ENCODE results near the gene MAP3K20.

MAP3K20 gene

DNA sequence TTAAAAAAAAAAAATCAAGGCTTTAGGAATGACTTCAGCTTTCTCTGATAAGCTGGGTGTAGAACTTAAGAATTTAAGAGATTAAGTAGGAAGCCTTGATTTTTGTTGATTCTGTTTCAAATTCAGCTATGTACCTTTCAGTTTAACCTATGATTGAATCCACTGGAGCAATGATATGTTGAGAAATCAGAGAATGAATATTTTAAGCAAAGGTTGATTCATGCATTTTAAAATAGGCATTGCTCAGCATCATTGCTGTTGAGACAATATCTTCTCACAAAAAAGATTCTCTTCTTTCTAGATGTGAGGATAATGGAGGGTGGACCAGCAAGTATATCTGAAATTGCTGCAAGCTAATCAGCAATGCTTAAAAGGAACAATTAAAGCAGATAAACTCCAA lies 109.8 kb downstream of the MAP3K20 start:
- H3K4me3 ChIP-seq (ENCODE audit: low read length), result no peak overlapping the region
- DNase-seq (ENCODE audit: low read depth), result no peak
- TF ChIP-seq, protein P1, sequence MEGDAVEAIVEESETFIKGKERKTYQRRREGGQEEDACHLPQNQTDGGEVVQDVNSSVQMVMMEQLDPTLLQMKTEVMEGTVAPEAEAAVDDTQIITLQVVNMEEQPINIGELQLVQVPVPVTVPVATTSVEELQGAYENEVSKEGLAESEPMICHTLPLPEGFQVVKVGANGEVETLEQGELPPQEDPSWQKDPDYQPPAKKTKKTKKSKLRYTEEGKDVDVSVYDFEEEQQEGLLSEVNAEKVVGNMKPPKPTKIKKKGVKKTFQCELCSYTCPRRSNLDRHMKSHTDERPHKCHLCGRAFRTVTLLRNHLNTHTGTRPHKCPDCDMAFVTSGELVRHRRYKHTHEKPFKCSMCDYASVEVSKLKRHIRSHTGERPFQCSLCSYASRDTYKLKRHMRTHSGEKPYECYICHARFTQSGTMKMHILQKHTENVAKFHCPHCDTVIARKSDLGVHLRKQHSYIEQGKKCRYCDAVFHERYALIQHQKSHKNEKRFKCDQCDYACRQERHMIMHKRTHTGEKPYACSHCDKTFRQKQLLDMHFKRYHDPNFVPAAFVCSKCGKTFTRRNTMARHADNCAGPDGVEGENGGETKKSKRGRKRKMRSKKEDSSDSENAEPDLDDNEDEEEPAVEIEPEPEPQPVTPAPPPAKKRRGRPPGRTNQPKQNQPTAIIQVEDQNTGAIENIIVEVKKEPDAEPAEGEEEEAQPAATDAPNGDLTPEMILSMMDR (conservative IDR thresholded peaks at IDR 0.05; ENCODE audit: low read depth, low read length), result no peak

DNA sequence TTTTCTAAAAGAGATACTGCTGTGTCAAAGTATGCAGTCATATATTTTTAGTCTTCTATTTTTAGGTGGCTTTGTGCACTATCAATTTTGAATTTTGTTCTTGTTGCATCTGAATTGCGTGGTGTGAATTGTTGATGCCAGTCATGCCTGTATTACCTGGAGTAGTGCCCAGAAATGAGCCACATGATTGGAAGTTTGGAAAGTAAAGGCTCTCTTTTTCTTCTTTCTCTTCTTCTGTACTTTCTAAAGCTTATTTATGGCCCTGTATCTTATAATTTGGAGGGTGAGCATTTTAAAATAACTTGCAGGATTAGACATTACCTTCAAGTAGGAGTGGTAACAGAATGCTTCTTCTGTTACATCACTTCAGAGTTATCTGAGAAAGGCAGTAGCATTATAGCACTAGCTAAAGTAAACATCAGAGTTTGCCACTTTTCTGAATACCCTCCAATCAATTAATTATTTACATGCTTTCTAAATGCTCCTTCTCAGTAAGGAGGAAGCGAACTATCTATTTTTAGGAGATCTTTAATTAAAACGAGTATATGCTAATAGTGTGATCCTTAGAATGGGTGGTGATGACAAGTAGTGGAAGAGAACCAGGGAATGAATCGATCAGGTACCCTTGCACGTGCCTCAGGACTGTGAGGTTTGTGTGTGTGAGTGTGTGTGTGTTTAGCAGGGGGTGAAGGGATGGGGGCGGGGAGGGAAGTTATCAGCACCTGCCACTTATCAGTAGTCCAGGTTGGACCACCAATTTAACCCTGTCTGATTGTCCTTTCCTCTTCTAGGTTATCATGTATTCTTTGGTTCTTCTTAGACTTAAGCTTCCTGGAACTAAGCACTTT lies 112.5 kb downstream of the MAP3K20 start:
- H3K4me3 ChIP-seq (ENCODE audit: low read length), result no peak overlapping the region
- TF ChIP-seq, protein P1 (conservative IDR thresholded peaks at IDR 0.05; ENCODE audit: low read depth, low read length), result no peak
- peak; percentile 37 for DNase-seq (ENCODE audit: low read depth)

DNA sequence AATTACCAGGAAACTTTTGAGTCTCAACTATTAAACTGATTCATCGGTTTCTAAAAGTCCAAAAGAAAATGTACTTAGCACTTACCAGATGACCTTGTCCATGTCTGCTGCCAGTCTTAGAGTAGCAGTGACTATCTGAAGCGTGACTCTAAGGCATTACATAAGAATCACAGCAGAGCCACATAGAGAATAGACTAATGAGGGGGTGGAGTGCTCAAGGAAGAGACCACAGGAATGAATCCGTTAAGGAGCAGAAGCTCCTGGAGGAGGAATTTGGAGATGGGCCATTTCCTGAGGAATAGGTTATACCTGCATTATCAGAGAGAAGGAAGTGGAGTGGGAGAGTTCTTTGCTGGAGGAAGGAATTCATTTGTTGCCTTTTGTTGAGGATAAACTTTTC lies 116.0 kb downstream of the MAP3K20 start:
- H3K4me3 ChIP-seq (ENCODE audit: low read length), result no peak overlapping the region
- TF ChIP-seq, protein P1 (conservative IDR thresholded peaks at IDR 0.05; ENCODE audit: low read depth, low read length), result no peak
- DNase-seq (ENCODE audit: low read depth), result no peak

DNA sequence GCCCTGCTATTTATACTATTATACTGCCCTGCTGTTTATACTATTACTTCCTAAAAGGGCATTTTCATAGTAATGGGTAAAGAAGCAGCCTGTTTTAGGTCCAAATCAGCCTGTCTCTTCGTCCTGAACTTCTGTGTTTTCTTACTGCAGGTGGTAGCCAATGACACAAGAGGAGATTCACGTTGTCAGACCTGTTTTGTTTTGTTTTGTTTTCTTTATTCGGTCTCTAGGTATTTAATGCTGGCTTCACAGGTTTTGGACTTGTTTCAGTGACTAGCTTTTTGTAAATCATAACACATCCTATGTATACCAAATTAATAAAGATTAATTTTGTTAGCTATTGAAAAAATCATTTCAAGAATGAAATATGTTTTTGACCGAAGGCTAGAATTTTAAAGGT lies 116.4 kb downstream of the MAP3K20 start:
- TF ChIP-seq, protein P1 (conservative IDR thresholded peaks at IDR 0.05; ENCODE audit: low read depth, low read length), result no peak
- no peak for DNase-seq (ENCODE audit: low read depth)

DNA sequence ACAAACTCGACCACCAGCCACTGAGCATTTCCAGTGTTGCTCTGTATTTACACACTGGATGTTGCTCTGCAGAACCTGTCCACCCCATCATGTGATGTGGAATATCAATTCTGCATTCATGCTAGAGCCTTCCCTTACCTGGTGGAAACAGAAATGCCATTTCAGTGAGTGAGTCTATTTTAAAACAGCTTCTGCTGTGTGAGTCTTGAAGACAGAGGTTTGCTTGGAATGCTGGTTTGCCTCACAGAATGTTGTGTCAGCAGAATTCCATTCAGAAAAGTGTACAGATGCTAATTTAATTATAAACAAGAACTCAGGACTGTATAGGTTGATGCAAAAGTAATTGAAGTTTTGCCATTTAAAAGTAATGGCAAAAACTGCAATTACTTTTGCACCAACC lies 118.3 kb downstream of the MAP3K20 start:
- TF ChIP-seq, protein P1 (conservative IDR thresholded peaks at IDR 0.05; ENCODE audit: low read depth, low read length), result no peak
- H3K4me3 ChIP-seq (ENCODE audit: low read length), result no peak overlapping the region
- DNase-seq (ENCODE audit: low read depth), result no peak

More for the DNA sequence above, 116.4 kb downstream of the MAP3K20 start:
- no peak overlapping the region for H3K4me3 ChIP-seq (ENCODE audit: low read length)

DNA sequence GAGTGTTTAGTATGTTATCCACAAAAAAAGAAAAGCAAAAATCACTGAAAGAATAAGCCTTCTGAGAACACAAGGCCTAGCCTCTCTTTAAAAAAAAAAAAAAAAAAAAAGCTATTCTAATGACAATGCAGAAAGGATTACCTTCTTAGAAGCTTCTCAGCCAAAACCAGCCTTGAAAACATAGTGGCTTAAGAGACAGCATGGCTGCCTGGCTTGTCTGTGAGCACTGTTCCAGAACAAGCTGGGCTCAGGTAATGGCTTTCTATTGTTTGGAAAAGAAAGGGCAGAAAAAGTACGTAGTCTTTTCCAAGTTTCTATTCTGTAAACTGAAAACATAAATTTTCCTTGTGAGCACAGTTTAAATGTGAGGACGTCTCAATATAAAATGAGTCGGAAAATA lies 119.5 kb downstream of the MAP3K20 start:
- H3K4me3 ChIP-seq (ENCODE audit: low read length), result no peak overlapping the region
- DNase-seq (ENCODE audit: low read depth), result no peak
- TF ChIP-seq, protein P1 (conservative IDR thresholded peaks at IDR 0.05; ENCODE audit: low read depth, low read length), result no peak

DNA sequence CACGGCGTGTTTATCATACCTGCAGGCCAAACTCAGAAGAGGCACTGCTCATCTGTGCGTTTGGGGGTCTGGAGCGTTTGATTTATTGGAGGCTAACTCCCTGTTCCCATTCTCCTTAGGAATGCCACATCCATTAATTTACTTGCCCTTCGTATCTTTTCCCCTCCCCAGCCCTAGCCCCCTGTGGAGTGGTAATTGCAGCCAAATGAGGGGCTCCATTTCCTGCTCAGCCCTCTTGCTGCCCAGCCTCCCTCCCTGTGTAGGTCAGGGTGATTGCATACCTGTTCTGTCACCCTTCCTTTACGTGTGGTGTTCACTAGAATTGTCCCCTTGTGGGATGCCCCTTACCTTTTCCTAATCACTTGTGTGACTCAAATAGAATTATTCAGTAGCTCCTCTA lies 120.4 kb downstream of the MAP3K20 start:
- no peak overlapping the region for H3K4me3 ChIP-seq (ENCODE audit: low read length)
- no peak for DNase-seq (ENCODE audit: low read depth)
- TF ChIP-seq, protein P1 (conservative IDR thresholded peaks at IDR 0.05; ENCODE audit: low read depth, low read length), result no peak

Data from retinal pigment epithelial cell (primary cell).